NCI-H187 treated with DMSO at 0.1 percent for 48 hours (cell line): Measurements from ENCODE around the gene ZNF618.
"Not testable (repeated sequence)": the region's sequence is repeated elsewhere in the genome, so short reads cannot be mapped to it uniquely, and the experiment has no call there.

Experiments
- DNase-seq: peaks from one replicate; lab custom pipeline; 2025; lab: John Stamatoyannopoulos, UW

ZNF618 gene

GRCh38 chr9:114082017-114082762 is 206.1 kb downstream of the ZNF618 start:
- no peak for DNase-seq

- DNase-seq, result not testable (repeated sequence)
Observed at GRCh38 chr9:114082763-114083412, 206.8 kb downstream of the ZNF618 start.

- DNase-seq, result no peak
Observed at GRCh38 chr9:114083666-114084065, 207.6 kb downstream of the ZNF618 start.

DNA sequence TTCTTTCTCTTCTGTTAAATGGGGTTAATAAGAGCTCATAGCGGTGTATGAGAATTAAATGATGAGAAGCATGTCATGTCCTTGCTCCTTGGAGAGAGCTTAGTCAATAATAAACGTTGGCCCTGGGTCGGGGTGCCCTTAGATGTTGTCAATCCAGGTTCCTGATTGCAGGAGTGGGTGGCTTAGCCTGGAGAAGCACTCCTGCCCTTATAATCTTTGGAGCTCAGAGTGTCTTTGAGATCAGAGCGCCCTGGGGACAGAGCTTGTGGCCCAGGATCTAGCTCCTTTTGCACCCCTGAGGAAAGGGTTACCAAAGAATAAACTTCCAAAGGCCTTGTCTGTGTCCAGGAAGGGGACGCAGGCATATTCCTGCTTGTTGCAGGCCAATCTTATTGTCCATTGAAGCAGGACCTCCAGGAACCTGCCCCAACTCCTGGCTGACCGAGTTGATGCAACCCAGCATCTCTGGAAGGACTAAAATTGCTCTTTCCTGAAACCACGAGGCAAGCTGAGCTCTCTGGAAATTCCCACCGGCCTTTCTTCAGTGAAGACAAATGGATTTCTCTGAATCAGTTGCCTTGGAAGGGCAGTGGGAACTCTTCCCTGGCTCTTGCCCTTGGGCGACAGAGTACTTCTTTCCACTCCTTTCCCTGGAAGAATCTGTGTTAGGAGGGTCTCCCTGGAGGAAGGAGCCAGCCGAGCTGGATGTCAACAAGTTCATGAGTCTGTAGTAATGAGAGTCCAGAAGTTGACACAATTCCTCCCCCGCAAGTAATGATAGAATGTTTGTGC is 208.4 kb downstream of the ZNF618 start:
- no peak for DNase-seq

- DNase-seq, result no peak
Observed at GRCh38 chr9:114085387-114085789, 209.3 kb downstream of the ZNF618 start.

DNA sequence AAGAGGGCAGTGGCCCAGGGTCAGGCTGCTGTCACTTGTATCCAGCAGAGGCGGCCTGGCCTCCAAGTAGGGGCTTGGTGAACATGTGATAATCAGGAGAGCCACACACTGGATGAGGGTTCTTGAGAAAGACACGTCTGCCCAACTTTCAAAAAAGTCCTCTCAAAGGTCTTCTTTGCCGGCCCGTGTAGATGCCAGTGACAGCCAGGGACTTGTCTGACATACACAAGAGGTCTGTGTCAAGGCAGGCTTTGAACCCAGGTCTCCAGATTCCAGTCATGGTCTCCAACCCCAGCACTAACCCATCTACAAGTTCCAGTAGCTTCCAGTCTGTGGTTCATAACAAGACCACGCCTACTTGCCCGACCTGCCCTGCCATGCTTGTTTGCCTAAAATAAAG is 209.9 kb downstream of the ZNF618 start:
- no peak for DNase-seq

- no peak for DNase-seq
Observed at GRCh38 chr9:114086607-114087006, 210.5 kb downstream of the ZNF618 start.

DNA sequence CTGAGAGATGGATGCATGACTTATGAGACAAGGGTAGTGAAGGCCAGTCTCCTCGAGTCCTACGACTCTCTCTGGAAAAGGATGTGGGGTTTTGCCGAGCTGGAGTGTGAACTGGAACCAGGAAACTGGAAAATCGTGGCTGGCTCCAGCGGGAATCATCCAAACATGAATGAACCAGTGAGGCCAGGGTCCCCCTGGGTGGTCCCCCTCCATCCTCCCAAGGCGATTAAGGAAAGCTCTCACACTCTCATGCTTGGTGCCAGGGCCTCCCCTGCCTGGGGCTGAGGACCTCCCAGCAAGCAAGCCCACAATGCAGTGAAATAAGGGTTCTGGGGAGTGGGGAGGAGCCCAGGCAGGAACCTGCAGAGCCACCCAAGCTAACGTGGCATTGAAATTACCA is 211.6 kb downstream of the ZNF618 start:
- DNase-seq, result no peak

DNA sequence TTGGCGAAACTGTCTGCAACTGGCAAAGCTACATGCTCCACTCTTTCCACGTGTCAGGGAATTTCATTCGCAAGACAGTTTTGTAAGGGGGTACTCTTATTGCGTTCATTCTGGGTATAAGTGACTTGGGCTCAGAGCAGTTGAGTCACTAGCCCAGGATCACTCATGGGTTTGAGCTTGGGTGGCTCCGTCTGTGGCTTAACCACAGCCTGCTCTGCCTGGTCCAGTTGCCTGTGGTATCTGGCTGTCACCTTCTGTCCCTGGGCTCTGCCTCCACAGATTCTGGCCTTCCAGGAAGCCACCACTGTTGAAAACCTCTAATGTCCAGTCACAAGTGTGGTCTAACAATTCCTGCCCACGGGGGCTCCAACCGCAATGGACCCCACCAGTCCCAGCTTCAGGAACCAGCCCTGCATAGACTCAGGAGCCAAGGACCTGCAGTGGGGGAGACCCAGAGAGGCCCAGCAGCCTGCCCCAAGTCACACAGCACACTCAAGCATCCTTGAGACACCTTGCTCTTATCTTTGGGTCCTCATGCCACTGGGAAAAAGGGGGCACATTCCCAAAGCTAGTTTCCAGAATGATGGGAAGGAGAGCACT is 212.6 kb downstream of the ZNF618 start:
- DNase-seq, result no peak

DNA sequence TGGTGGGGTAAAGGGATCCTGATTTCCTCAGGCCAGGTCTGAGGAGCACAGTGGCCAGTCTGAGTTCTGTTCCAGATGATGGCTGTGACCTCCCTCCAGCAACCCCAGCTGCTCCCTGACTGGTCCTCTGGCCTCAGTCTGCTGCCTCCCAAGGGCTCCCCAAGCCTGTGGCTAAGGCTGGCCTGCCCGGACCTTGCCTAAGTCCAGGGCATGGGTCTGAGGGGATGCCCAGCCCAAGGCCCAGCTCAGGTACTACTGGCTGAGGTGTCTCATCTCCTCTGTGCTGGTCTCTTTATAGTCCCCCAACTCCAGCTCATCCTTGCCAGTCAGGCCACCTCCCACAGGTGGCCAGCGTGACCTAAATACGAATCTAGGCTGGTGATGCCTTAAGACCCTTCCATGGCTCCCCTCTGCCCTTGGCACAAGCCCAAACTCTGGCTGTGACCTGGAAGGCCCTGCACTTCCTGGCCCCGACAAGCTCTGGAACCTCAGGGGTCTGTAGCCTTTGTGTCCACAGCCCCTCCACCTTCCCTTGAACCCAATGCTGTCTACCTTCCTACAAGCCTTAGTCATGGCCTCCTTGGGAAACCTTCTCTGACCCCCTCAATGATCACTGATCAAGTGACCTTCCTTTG is 213.2 kb downstream of the ZNF618 start:
- no peak for DNase-seq

DNA sequence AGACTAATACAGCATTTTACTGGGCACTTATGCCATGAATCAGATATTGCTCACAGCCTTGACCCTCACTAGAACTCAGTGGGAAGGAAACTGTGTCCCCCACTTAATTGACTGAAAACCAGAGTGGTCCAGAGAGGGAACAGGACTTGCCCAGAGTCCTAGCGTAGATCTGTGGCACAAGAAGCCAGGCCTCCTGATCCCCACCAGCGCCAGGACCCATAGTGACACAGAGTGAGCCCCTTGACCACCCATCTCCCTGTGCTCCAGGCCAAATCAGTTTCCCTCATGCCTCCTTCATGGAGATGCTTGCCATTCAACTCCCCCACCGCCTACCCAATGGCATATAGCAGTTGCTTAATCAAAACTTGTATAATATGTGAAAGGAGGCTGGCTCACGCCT is 214.7 kb downstream of the ZNF618 start:
- no peak for DNase-seq

- DNase-seq, result no peak
Observed at GRCh38 chr9:114091711-114092110, 215.6 kb downstream of the ZNF618 start.

GRCh38 chr9:114092336-114092735 is 216.2 kb downstream of the ZNF618 start:
- no peak for DNase-seq

GRCh38 chr9:114093031-114093471 is 216.9 kb downstream of the ZNF618 start:
- DNase-seq, result no peak

DNA sequence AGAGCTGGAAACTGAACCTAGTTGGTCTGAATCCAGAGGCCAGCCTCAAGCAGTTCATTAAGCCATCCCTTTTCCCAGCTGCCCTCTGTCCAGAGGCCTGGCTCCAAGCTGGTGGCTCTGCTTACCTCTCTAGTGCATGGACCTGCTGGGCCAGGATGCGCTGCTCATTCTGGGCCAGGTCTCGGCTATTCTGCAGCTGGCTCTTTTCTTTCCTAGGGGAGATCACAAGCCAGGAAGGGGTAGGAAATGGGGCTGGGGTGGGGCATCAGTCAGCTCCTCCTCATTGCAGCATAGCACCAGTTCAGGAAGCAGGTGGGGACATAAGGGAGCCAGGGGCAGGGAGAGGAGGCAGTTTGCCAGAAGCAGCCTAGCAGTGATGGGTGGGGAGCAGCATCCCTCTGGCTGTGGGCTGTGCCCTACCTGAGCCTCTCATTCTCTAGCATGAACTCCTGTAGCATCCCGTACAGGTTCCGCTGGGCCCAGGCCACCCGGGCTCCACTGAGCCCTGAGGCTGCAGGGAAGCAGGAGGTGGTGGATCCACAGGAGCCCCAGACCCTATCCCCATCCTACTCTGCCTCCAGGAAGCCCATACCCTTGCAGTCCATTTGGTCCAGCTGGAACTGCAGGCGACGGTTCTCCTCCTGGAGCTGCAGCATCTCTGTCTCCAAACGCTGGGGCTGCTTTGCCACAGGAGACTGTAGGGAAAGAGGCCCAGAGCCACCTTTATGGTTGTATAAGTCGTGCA is 217.8 kb downstream of the ZNF618 start:
- DNase-seq, result no peak

GRCh38 chr9:114094971-114095370 is 218.9 kb downstream of the ZNF618 start:
- DNase-seq, result no peak

GRCh38 chr9:114096041-114096511 is 220.0 kb downstream of the ZNF618 start:
- DNase-seq, result no peak

- no peak for DNase-seq
Observed at GRCh38 chr9:114096866-114097612, 220.9 kb downstream of the ZNF618 start.

- DNase-seq, result no peak
Observed at GRCh38 chr9:114097613-114098020, 221.5 kb downstream of the ZNF618 start.
